H4 (cell line): ENCODE results near the gene NEIL3. TPM values are rescaled to one million over a fixed set of nuclear protein-coding genes. Genes with fewer than 3 reads are reported as not detected.

Experiments
- DNase-seq: peaks from one replicate; pipeline ENCODE4 v3.0.0-alpha.2; 2015; ENCODE audit warnings: low spot score
- total RNA-seq: library from RNA; depleted of rRNA; stranded (reverse); fragments of >200 nt; shearing (Covaris generic); gene quantifications from 2 replicates; pipeline ENCODE4 v1.2.3, GENCODE V29; 2014; rRNA removed

Gene NEIL3
- total RNA-seq, 1 experiment from 2014 or later, result 23.8 TPM

- no peak for DNase-seq
Observed at GRCh38 chr4:177410566-177410965, 100.9 kb downstream of the NEIL3 start.

GRCh38 chr4:177411996-177412395 is 102.3 kb downstream of the NEIL3 start:
- DNase-seq, result no peak

Other genes with a start within 250 kb of the NEIL3 start
- gene AGA, start 132.6 kb downstream of the NEIL3 start, total RNA-seq, result 59.2 and 71.4 TPM in 2 replicates